Spleen (tissue), 11 donors: ENCODE measurements around the gene RAB22A. TPM values are rescaled to one million over a fixed set of nuclear protein-coding genes. Genes with fewer than 3 reads are reported as not detected.

Experiments
- DNase-seq: peaks from one replicate; pipeline ENCODE4 v3.0.0-alpha.2; 2020
- H3K27ac ChIP-seq, 8 donors: fragments of 200-600 bp; sonication (generic) in 7 of 8; 1 replicate in 4 of 8; 2 replicates in 4 of 8; pipeline versions ENCODE4 v1.5.0 to v1.8.0; 2016 to 2021; ENCODE audit warnings: inconsistent platforms in 4 of 8, mild to moderate bottlenecking in 4 of 8, moderate library complexity in 1 of 8
- H3K27me3 ChIP-seq, 7 donors: fragments of 200-600 bp; sonication (generic) in 6 of 7; replicated peaks in 1 of 7; 1 replicate in 4 of 7; 2 replicates in 3 of 7; pipeline versions ENCODE4 v1.5.0 to v1.8.0; 2016 to 2021; ENCODE audit warnings: inconsistent platforms in 3 of 7, mild to moderate bottlenecking in 1 of 7
- H3K36me3 ChIP-seq, 6 donors: fragments of 200-600 bp; sonication (generic) in 5 of 6; 1 replicate in 4 of 6; 2 replicates in 2 of 6; pipeline versions ENCODE4 v1.5.0 to v1.8.0; 2016 to 2021; ENCODE audit warnings: inconsistent platforms in 2 of 6
- H3K4me1 ChIP-seq, 6 donors: fragments of 200-600 bp; sonication (generic) in 5 of 6; 1 replicate in 3 of 6; 2 replicates in 3 of 6; pipeline versions ENCODE4 v1.5.0 to v1.8.0; 2016 to 2021; ENCODE audit warnings: inconsistent platforms in 3 of 6
- H3K4me3 ChIP-seq, 8 donors: fragments of 200-600 bp; sonication (generic) in 7 of 8; 1 replicate in 4 of 8; 2 replicates in 4 of 8; pipeline versions ENCODE4 v1.5.0 to v1.8.0; 2016 to 2021; ENCODE audit warnings: inconsistent platforms in 4 of 8, mild to moderate bottlenecking in 4 of 8, moderate library complexity in 2 of 8
- H3K9me3 ChIP-seq, 8 donors: fragments of 200-600 bp; sonication (generic) in 7 of 8; 1 replicate in 4 of 8; 2 replicates in 4 of 8; pipeline versions ENCODE4 v1.5.0 to v1.8.0; 2016 to 2021; ENCODE audit warnings: inconsistent platforms in 4 of 8
- POLR2A ChIP-seq, 3 donors: fragments of 450-650 bp; IDR thresholded peaks; one replicate each; pipeline ENCODE4 v1.5.1; 2017; ENCODE audit warnings: antibody characterized with exemption in 3 of 3, mild to moderate bottlenecking in 1 of 3
- POLR2AphosphoS5 ChIP-seq, 3 donors: sonication (generic); formaldehyde crosslinking; IDR thresholded peaks; one replicate each; pipeline ENCODE4 v1.5.1; 2017; ENCODE audit warnings: antibody characterized with exemption in 3 of 3
- whole genome bisulfite sequencing, 5 donors: extraction: QIAGEN DNeasy Blood & Tissue Kit in 3 of 5; methylation state at CpG; one replicate each; pipeline versions ENCODE4 v1.1.5 to v1.1.7; 2013 to 2018; 5-methylcytosine and 5-hydroxymethylcytosine counted together
- intact Hi-C: fragments of 100-400 bp; cut with DNase I; formaldehyde crosslinking; loops from one replicate; pipeline ENCODE4 v1.15.0; 2023; ENCODE audit warnings: low total_unique reads
- polyA plus RNA-seq, 3 donors: library from polyadenylated mRNA; stranded (reverse); fragments of 200-250 nt; gene quantifications; one replicate each; pipeline ENCODE4 v1.2.1, GENCODE V29; 2013
- total RNA-seq, 7 donors: library from RNA; depleted of rRNA in 3 of 7; stranded (reverse); fragments of >200 nt in 3 of 7; fragmentation: NEBNext Ultra II Directional in 4 of 7; extraction: Animal tissue kit (Norgen Biotek cat#: 25700) in 4 of 7; gene quantifications; one replicate each; pipeline versions ENCODE4 v1.1.0 to v1.2.1, GENCODE V29; 2016 to 2021
- TF ChIP-seq, protein P1 (sequence below), 11 experiments: fragments of 200-600 bp in 7 of 11; fragments of 450-650 bp in 4 of 11; sonication (generic) in 4 of 11; IDR thresholded peaks in 8 of 11; conservative IDR thresholded peaks in 3 of 11; 1 replicate in 7 of 11; 2 replicates in 4 of 11; pipeline versions ENCODE4 v1.4.0 to v1.8.0; 2016 to 2021; ENCODE audit warnings: antibody characterized with exemption in 11 of 11, inconsistent platforms in 4 of 11, mild to moderate bottlenecking in 1 of 11
- donor health status: healthy with polysubstance abuse.
- donor health status: DM: no; HTN: no; CAD: no; lungs with moderate emphysema.
- donor health status: DM: no; HTN: no; CAD: no.
- donor health status: Bipolar disorder and iron deficiency.
- donor health status: healthy.
- donor health status: DM: no; HTN: no; CAD: no.
- donor health status: DM: yes; HTN: yes; CAD: no.

Gene RAB22A
- total and polyA plus RNA-seq, 10 donors: 4.2 to 22.6 (median 17.5) TPM

DNA sequence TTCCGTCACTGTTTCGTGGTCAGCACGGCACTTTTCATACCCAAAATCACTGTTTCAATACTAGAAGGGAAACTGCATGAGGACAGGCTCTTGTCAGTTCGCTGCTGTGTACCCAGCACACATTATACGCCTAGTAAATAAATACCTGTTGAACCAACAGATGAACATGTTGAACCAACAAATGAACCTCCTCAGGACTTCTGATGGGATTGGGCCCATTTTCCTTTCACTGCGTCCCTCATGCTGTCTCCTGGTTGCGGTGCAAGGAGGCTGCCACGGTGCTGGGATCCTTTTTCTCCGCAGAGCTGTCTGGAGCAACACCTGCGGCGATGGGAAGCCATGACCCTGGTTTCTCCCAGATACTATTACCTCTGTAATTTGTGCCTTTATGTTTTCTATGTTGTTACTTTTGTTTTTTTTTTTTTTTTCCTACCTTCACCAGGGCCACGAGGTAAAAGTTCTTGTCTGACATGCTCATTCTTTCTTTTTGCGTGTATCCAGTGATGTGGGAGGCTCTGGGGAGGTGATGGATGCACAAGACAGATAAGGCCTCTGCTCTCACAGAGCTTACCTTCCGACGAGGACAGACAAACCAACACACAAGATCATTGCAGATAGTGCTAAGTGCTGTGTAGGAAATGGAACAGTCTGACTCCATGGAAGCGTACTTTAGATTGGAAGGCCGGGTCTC lies 80.6 kb downstream of the RAB22A start:
- intact Hi-C loops: loop anchor here (10.0 kb wide), 1 partner anchor 55 kb away; no protein-coding TSS in a partner anchor
- DNase-seq: no peak
- Histone ChIP-seq H3K36me3 (peaks cover 0 to 25% (median 0%) of the 10 kb centered on the region in 6 donors), H3K4me3 (peak overlapping the region; percentile 55 to 90 (median 77)), H3K27ac (peak overlapping the region; percentile 89 to 99 (median 94)), H3K4me1 (peaks cover 22 to 62% (median 53%) of the 10 kb centered on the region in 6 donors), H3K27me3 (peaks cover 0 to 2% (median 0%) of the 10 kb centered on the region in 7 donors), H3K9me3 (no peaks in the 10 kb centered on the region)
- no peak for TF ChIP-seq POLR2AphosphoS5 (IDR thresholded peaks at IDR 0.05)
- TF ChIP-seq, protein P1, sequence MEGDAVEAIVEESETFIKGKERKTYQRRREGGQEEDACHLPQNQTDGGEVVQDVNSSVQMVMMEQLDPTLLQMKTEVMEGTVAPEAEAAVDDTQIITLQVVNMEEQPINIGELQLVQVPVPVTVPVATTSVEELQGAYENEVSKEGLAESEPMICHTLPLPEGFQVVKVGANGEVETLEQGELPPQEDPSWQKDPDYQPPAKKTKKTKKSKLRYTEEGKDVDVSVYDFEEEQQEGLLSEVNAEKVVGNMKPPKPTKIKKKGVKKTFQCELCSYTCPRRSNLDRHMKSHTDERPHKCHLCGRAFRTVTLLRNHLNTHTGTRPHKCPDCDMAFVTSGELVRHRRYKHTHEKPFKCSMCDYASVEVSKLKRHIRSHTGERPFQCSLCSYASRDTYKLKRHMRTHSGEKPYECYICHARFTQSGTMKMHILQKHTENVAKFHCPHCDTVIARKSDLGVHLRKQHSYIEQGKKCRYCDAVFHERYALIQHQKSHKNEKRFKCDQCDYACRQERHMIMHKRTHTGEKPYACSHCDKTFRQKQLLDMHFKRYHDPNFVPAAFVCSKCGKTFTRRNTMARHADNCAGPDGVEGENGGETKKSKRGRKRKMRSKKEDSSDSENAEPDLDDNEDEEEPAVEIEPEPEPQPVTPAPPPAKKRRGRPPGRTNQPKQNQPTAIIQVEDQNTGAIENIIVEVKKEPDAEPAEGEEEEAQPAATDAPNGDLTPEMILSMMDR (IDR thresholded peaks at IDR 0.05 in 8 of 11, conservative IDR thresholded peaks at IDR 0.05 in 3 of 11): no peak
- TF ChIP-seq POLR2A (IDR thresholded peaks at IDR 0.05): no peak
- 73 to 77% (median 73%) methylated on average over 17 of the region's 17 CpGs for WGBS, 5 donors

DNA sequence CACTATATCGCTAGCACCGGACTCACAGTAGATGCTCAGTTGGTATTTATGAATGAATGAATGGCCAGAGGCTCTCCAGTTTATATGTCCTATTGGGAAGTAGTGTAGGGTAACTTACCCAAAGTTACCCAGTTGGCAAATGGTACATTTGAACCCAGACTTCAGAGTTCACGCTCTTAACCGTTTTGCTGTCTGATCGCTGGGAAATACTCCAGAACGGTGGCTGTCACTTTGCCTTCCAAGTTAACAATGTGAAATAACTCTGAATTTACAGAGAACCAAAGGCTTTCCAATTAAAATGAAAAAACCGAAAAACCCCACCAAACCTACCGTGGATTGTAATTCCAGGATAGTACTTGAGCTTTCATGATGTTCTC lies 81.1 kb downstream of the RAB22A start:
- Histone ChIP-seq H3K9me3 (no peaks in the 10 kb centered on the region), H3K4me1 (peaks cover 22 to 67% (median 54%) of the 10 kb centered on the region in 6 donors), H3K36me3 (peaks cover 0 to 25% (median 0%) of the 10 kb centered on the region in 6 donors), H3K4me3 (peak overlapping the region in 3 of 8 donors; percentile 77 to 90 (median 89)), H3K27me3 (no peaks in the 10 kb centered on the region), H3K27ac (no peak overlapping the region)
- DNase-seq: no peak
- WGBS, 5 donors: 92 to 98% (median 95%) methylated on average over 8 of the region's 8 CpGs
- intact Hi-C loops: loop anchor here (10.0 kb wide), 1 partner anchor 54 kb away; no protein-coding TSS in a partner anchor
- TF ChIP-seq POLR2AphosphoS5 (IDR thresholded peaks at IDR 0.05) (no peak), POLR2A (IDR thresholded peaks at IDR 0.05) (no peak)
- TF ChIP-seq, protein P1 (IDR thresholded peaks at IDR 0.05 in 8 of 11, conservative IDR thresholded peaks at IDR 0.05 in 3 of 11): no peak

DNA sequence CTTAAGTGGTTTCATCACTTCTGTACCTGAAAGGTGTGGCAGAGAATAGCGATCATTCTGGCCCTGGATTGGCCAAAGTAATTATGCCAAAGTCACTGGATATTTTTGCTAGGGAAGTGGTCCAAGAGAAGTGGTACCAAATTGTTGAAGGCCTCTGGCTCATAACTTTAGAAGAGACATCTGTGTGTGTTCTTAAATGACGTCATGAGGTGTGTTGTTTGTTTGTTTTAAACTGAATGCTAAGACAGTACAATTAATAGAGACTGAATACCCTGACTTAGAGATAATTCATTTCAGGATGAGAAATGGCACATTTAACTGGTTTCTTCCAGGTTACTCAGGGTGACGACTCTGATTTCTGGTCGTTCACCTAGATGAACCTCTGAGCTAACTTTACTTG lies 82.8 kb downstream of the RAB22A start:
- Histone ChIP-seq H3K36me3 (peaks cover 0 to 25% (median 0%) of the 10 kb centered on the region in 6 donors), H3K4me3 (no peak overlapping the region), H3K27ac (no peak overlapping the region), H3K9me3 (no peaks in the 10 kb centered on the region), H3K27me3 (no peaks in the 10 kb centered on the region), H3K4me1 (peaks cover 25 to 83% (median 61%) of the 10 kb centered on the region in 6 donors)
- WGBS, 5 donors: 84 to 88% (median 85%) methylated on average over 4 of the region's 4 CpGs
- intact Hi-C loops: loop anchor here (10.0 kb wide), 1 partner anchor 53 kb away; no protein-coding TSS in a partner anchor
- TF ChIP-seq, protein P1 (IDR thresholded peaks at IDR 0.05 in 8 of 11, conservative IDR thresholded peaks at IDR 0.05 in 3 of 11): no peak
- TF ChIP-seq POLR2AphosphoS5 (IDR thresholded peaks at IDR 0.05) (no peak), POLR2A (IDR thresholded peaks at IDR 0.05) (no peak)
- DNase-seq: no peak

DNA sequence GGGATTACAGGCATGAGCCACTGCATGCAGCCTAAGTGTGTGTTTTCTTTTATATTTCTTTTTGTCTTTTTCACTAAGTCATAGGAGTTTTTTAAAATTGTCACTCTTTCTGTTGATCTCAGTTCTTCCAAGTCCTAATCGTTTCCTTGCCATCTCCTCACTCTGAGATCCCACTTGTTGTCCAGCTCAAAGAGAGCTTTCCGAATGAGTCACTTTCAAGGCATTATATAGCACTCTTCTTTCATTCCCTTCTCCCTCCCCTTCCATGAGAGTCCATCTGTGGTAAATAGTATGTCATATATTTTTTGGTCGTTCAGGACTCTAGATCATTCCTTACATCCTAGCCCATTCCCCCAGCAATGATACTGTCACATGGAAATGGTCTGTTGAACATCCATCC lies 83.8 kb downstream of the RAB22A start:
- Histone ChIP-seq H3K4me1 (peaks cover 26 to 91% (median 66%) of the 10 kb centered on the region in 6 donors), H3K4me3 (no peak overlapping the region), H3K9me3 (no peaks in the 10 kb centered on the region), H3K36me3 (peaks cover 0 to 30% (median 0%) of the 10 kb centered on the region in 6 donors), H3K27ac (no peak overlapping the region), H3K27me3 (no peaks in the 10 kb centered on the region)
- 76 to 92% (median 91%) methylated on average over 3 of the region's 3 CpGs for WGBS, 5 donors
- TF ChIP-seq POLR2A (IDR thresholded peaks at IDR 0.05) (no peak), POLR2AphosphoS5 (IDR thresholded peaks at IDR 0.05) (no peak)
- TF ChIP-seq, protein P1 (IDR thresholded peaks at IDR 0.05 in 8 of 11, conservative IDR thresholded peaks at IDR 0.05 in 3 of 11): no peak
- no peak for DNase-seq
- intact Hi-C loops: loop anchor here (10.0 kb wide), 1 partner anchor 52 kb away; no protein-coding TSS in a partner anchor
